RWPE1 (cell line): ENCODE data around the gene CUEDC2.

Experiments used
- CTCF ChIA-PET: fragments of 350-600 bp; sonication (Branson Sonifier 250); formaldehyde crosslinking; extraction: SDS; loops from one replicate; lab custom pipeline; 2021; lab: Yijun Ruan, JAX
- POLR2A ChIA-PET: fragments of 400-600 bp; formaldehyde crosslinking; extraction: SDS; loops from one replicate; lab custom pipeline; 2020; ENCODE audit warnings: antibody characterized with exemption; ENCODE audit not compliant: low non-redundant PET; lab: Yijun Ruan, JAX
- DNase-seq: peaks from one replicate; pipeline ENCODE4 v3.0.0; 2012; ENCODE audit warnings: low spot score
- H3K27ac ChIP-seq: fragments of 450-650 bp; 2 replicates; pipeline ENCODE4 v1.5.1; 2017
- TF ChIP-seq, protein P1 (sequence below): fragments of 450-650 bp; conservative IDR thresholded peaks from 2 replicates; pipeline ENCODE4 v1.5.1; 2017; ENCODE audit warnings: low read depth, mild to moderate bottlenecking

CUEDC2 gene

DNA sequence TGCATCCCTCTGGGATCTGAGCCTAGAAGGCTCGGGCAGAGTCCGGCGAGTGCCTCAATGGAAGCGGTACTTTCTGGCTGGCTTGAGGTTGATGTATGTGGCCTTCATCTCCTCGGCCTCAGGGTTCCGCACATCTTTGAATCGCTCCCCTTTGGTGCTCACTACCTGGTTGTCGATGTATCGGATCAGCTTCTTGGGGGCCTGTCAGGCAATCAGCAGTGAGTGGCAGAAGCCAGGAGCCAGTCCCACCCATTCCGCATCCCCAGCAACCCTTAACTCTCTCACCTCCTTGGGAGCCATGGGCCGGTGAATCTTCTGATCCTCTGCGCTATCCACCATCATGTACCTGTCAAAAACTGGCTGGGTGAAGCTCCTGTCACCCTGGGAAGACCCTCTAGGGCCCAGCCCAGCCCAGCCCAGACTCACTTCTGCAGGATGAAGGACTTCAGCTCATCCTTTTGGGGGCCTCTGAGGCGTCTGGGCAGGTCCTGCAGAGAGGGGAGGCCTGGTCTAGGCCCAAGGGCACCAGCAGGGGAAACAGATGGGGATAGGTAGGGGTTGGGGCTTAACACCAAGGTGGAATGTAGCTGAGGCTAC, 8.9 kb downstream of the CUEDC2 start:
- ChIA-PET POLR2A (interaction anchor here (0.9 kb wide), 1 partner anchor 9 kb away, joined by 3 read pairs; the partner anchor contains the start of gene CUEDC2), CTCF (interaction anchor here (0.6 to 5.7 kb wide), 23 partner anchors 9 to 263 kb away, joined by 3 to 108 read pairs (median 4); partner anchors contain the start of genes CUEDC2, ELOVL3 and NFKB2)
- H3K27ac ChIP-seq = peak overlapping the region; percentile 96

DNA sequence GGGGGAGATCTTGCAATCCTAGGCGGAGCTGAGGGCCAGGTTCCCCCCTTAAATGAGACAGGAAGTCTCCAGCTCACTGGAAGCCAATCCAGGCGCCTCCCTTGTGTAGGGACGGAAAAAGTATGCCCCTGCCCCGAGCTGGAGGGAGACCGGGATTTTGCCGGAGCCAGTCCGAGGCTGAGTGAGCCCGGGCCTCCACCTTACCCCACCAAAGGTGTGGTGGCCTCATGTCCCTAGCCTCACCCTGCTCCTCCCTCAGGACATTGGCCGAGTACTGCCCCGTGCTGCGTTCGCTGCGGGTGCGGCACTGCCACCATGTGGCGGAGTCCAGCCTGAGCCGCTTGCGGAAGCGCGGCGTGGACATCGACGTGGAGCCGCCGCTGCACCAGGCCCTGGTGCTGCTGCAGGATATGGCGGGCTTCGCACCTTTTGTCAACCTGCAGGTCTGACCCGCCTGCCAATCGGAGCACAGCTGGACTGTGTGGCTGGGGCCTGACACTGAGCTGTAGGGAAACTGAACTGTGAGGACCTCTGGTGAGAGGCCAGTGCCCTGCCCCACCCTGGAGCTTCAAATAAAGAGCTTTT, 9.7 kb downstream of the CUEDC2 start:
- POLR2A ChIA-PET = interaction anchor here (2.5 kb wide), 1 partner anchor 28 kb away, joined by 14 read pairs; the partner anchor contains the start of gene NFKB2

More for the DNA sequence above, 8.9 kb downstream of the CUEDC2 start:
- TF ChIP-seq, protein P1, sequence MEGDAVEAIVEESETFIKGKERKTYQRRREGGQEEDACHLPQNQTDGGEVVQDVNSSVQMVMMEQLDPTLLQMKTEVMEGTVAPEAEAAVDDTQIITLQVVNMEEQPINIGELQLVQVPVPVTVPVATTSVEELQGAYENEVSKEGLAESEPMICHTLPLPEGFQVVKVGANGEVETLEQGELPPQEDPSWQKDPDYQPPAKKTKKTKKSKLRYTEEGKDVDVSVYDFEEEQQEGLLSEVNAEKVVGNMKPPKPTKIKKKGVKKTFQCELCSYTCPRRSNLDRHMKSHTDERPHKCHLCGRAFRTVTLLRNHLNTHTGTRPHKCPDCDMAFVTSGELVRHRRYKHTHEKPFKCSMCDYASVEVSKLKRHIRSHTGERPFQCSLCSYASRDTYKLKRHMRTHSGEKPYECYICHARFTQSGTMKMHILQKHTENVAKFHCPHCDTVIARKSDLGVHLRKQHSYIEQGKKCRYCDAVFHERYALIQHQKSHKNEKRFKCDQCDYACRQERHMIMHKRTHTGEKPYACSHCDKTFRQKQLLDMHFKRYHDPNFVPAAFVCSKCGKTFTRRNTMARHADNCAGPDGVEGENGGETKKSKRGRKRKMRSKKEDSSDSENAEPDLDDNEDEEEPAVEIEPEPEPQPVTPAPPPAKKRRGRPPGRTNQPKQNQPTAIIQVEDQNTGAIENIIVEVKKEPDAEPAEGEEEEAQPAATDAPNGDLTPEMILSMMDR = no peak
- DNase-seq = no peak

DNA sequence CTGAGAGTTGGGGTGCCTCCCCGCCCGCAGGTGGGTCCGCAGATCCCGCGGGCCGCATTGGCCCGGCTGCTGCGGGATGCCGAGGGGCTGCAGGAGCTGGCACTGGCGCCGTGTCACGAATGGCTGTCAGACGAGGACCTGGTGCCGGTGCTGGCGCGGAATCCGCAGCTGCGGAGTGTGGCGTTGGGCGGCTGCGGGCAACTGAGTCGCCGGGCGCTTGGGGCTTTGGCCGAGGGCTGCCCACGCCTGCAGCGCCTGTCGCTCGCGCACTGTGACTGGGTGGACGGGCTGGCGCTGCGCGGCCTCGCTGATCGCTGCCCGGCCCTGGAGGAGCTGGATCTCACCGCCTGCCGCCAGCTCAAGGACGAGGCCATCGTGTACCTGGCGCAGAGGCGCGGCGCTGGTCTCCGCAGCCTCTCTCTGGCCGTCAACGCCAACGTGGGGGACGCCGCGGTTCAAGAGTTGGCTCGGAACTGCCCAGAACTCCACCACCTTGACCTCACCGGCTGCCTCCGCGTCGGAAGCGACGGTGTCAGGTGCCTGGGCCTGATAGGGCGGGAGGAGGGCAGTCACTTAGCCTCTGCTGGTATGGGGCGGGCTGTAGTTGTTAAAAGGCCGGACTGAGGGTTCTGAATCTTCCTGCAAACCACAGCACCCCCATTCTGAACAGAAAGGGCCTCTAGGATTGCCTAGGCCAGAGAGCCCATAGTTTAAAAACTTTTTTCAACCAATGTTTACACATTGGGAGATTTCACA, 10.4 kb downstream of the CUEDC2 start:
- ChIA-PET POLR2A (interaction anchor here (0.6 to 2.5 kb wide), 3 partner anchors 11 to 29 kb away, joined by 4 to 14 read pairs (median 9); partner anchors contain the start of genes C10orf95, CUEDC2 and NFKB2), CTCF (interaction anchor here (0.5 to 5.7 kb wide), 20 partner anchors 10 to 1861 kb away, joined by 3 to 108 read pairs (median 4); partner anchors contain the start of genes C10orf95, CUEDC2, ELOVL3 and NFKB2)
- DNase-seq = no peak
- TF ChIP-seq, protein P1 = no peak
- peak overlapping the region; percentile 96 for H3K27ac ChIP-seq

More for the DNA sequence above, 9.7 kb downstream of the CUEDC2 start:
- CTCF ChIA-PET = interaction anchor here (0.5 to 5.7 kb wide), 29 partner anchors 9 to 1861 kb away, joined by 3 to 108 read pairs (median 4); partner anchors contain the start of genes C10orf95, CUEDC2, ELOVL3 and NFKB2
- peak; percentile 77 for DNase-seq
- H3K27ac ChIP-seq = peak overlapping the region; percentile 96
- TF ChIP-seq, protein P1 = peak; percentile 93

DNA sequence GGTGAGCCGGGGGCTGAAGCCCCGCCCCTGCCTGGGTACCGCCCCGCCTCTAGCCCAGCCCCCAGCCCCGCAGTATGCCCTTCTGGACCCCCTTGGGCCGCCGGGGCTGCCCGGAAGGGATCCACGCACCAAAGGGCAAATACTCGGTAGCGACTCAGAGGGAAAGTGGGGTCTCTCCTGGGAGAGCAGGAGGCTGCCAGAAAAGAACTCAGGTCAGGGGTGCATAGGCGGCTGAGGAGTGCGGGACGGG, 10.9 kb downstream of the CUEDC2 start:
- TF ChIP-seq, protein P1 = no peak
- H3K27ac ChIP-seq = peak overlapping the region; percentile 96
- DNase-seq = no peak
- ChIA-PET CTCF (interaction anchor here (0.6 to 5.7 kb wide), 8 partner anchors 11 to 637 kb away, joined by 3 to 108 read pairs (median 4); partner anchors contain the start of genes CUEDC2 and NFKB2), POLR2A (interaction anchor here (0.6 to 2.5 kb wide), 3 partner anchors 11 to 30 kb away, joined by 4 to 14 read pairs (median 9); partner anchors contain the start of genes C10orf95, CUEDC2 and NFKB2)

DNA sequence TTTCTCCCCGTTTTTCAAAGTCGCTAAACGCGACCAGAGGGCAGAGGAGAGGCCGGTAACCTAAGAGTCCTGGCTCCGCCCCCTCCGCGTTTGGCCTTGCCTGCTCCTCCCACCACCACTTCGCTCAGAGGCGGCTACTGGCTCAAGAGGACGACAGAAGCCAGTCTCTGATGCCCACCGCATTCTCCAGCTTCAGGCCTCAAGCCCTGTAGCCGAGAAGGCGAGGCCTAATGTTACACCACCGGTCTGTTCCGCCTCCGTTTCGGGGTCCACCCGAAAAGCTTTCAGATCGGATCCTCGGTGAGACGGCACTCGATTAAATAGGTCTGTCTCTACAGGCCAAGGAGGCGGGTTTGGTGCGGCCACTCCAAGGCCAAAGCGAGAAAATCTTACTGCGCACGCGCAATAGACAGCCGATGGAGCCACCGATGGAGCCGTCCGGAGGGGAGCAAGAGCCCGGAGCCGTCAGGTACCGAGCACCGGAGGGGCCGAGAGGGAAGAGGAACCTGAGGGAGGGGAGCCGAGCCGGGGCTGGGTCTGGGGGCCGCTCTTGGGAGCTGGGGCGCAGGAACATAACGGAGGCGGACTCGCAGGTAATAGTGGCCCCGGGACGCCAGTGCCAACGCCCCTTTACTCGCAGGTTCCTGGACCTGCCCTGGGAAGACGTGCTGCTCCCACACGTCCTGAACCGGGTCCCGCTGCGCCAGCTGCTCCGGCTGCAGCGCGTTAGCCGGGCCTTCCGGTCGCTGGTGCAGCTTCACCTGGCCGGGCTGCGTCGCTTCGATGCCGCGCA, 11.5 kb downstream of the CUEDC2 start, which contains the start of gene FBXL15:
Gene FBXL15, plus strand, starts transcription at position 123 of the 793 bp plus-strand sequence. Its CDS starts 294 bp downstream, at position 417.
- POLR2A ChIA-PET = interaction anchor here (0.5 to 2.5 kb wide), 5 partner anchors 12 to 191 kb away, joined by 3 to 14 read pairs (median 4); partner anchors contain the start of genes C10orf95, CUEDC2 and NFKB2

More for the DNA sequence above, 11.5 kb downstream of the CUEDC2 start, which contains the start of gene FBXL15:
- DNase-seq = peak; percentile 98
- CTCF ChIA-PET = interaction anchor here (1.2 to 5.7 kb wide), 6 partner anchors 11 to 190 kb away, joined by 3 to 108 read pairs (median 22); partner anchors contain the start of gene NFKB2
- TF ChIP-seq, protein P1 = no peak
- peak within 1 kb of the TSS; percentile 96 for H3K27ac ChIP-seq
